H9 (cell line): Measurements from ENCODE around the gene CA9. TPM values are rescaled to one million over a fixed set of nuclear protein-coding genes. Genes with fewer than 3 reads are reported as not detected.

ENCODE experiments used
- DNase-seq: peaks from one replicate; pipeline ENCODE4 v3.0.0-alpha.2; 2017
- H2AFZ ChIP-seq: one replicate; pipeline ENCODE4 v1.6.1; 2013; ENCODE audit warnings: mild to moderate bottlenecking, low read length, control low read depth, moderate library complexity
- H2AK5ac ChIP-seq: 2 replicates; pipeline ENCODE4 v1.6.1; 2013; ENCODE audit warnings: low read length, control low read depth, mixed read lengths; ENCODE audit not compliant: insufficient read length
- H2BK120ac ChIP-seq: one replicate; pipeline ENCODE4 v1.6.1; 2013; ENCODE audit warnings: low read depth, mild to moderate bottlenecking, low read length, control low read depth, inconsistent platforms; ENCODE audit not compliant: poor library complexity, severe bottlenecking
- H2BK12ac ChIP-seq: 2 replicates; pipeline ENCODE4 v1.6.1; 2013; ENCODE audit warnings: low read length, control low read depth, mixed read lengths, low read depth; ENCODE audit not compliant: insufficient read length
- H2BK15ac ChIP-seq: 2 replicates; pipeline ENCODE4 v1.6.1; 2013; ENCODE audit warnings: low read depth, low read length, control low read depth
- H2BK20ac ChIP-seq: one replicate; pipeline ENCODE4 v1.6.1; 2013; ENCODE audit warnings: low read depth, mild to moderate bottlenecking, low read length, control low read depth, inconsistent platforms; ENCODE audit not compliant: poor library complexity, severe bottlenecking
- H2BK5ac ChIP-seq: 2 replicates; pipeline ENCODE4 v1.6.1; 2013; ENCODE audit warnings: low read length, control low read depth, mixed read lengths; ENCODE audit not compliant: insufficient read length
- H3K14ac ChIP-seq: 2 replicates; pipeline ENCODE4 v1.6.1; 2013; ENCODE audit warnings: low read length, control low read depth; ENCODE audit not compliant: insufficient read depth
- H3K18ac ChIP-seq: 2 replicates; pipeline ENCODE4 v1.6.1; 2013; ENCODE audit warnings: low read depth, mild to moderate bottlenecking, mixed read lengths, low read length, control low read depth; ENCODE audit not compliant: insufficient read length
- H3K23ac ChIP-seq: 2 replicates; pipeline ENCODE4 v1.6.1; 2013; ENCODE audit warnings: low read length, control low read depth, mixed read lengths, low read depth; ENCODE audit not compliant: insufficient read length
- H3K23me2 ChIP-seq: 2 replicates; pipeline ENCODE4 v1.6.1; 2013; ENCODE audit warnings: low read depth, mild to moderate bottlenecking, mixed read lengths, low read length, control low read depth; ENCODE audit not compliant: insufficient read length, poor library complexity, severe bottlenecking
- H3K27ac ChIP-seq: 2 replicates; pipeline ENCODE4 v1.5.1; 2013; ENCODE audit warnings: low read length, control low read depth, mixed read lengths, low read depth; ENCODE audit not compliant: insufficient read length
- H3K27me3 ChIP-seq: 2 replicates; pipeline ENCODE4 v1.6.1; 2013; ENCODE audit warnings: low read length, control low read depth, inconsistent platforms; ENCODE audit not compliant: insufficient read depth
- H3K4ac ChIP-seq: 2 replicates; pipeline ENCODE4 v1.6.1; 2013; ENCODE audit warnings: low read depth, mild to moderate bottlenecking, control low read depth, inconsistent platforms, low read length, moderate library complexity
- H3K4me1 ChIP-seq: 2 replicates; pipeline ENCODE4 v1.6.1; 2013; ENCODE audit warnings: low read length, control low read depth, inconsistent platforms; ENCODE audit not compliant: insufficient read depth
- H3K4me2 ChIP-seq: 2 replicates; pipeline ENCODE4 v1.6.1; 2013; ENCODE audit warnings: low read length, control low read depth, mixed read lengths; ENCODE audit not compliant: insufficient read length, insufficient read depth
- H3K56ac ChIP-seq: 2 replicates; pipeline ENCODE4 v1.6.1; 2013; ENCODE audit warnings: low read depth, mild to moderate bottlenecking, mixed read lengths, low read length, control low read depth; ENCODE audit not compliant: insufficient read length
- H3K79me1 ChIP-seq: 2 replicates; pipeline ENCODE4 v1.6.1; 2013; ENCODE audit warnings: low read depth, mild to moderate bottlenecking, moderate library complexity, low read length, control low read depth, inconsistent platforms; ENCODE audit not compliant: insufficient read depth, poor library complexity, severe bottlenecking
- H3K79me2 ChIP-seq: 2 replicates; pipeline ENCODE4 v1.6.1; 2013; ENCODE audit warnings: low read length, control low read depth, inconsistent platforms; ENCODE audit not compliant: insufficient read depth
- H3K9ac ChIP-seq: 2 replicates; pipeline ENCODE4 v1.6.1; 2013; ENCODE audit warnings: low read length, control low read depth, mixed read lengths; ENCODE audit not compliant: insufficient read length; ENCODE audit errors: extremely low read depth
- H3K9me3 ChIP-seq: one replicate; pipeline ENCODE4 v1.6.1; 2013; ENCODE audit warnings: low read depth, low read length, inconsistent platforms; ENCODE audit not compliant: control insufficient read depth
- H3T11ph ChIP-seq: one replicate; pipeline ENCODE4 v1.6.1; 2013; ENCODE audit warnings: mild to moderate bottlenecking, low read length, control low read depth, inconsistent platforms
- H4K20me1 ChIP-seq: one replicate; pipeline ENCODE4 v1.6.1; 2013; ENCODE audit not compliant: control insufficient read depth, insufficient read length, insufficient read depth
- H4K5ac ChIP-seq: 2 replicates; pipeline ENCODE4 v1.6.1; 2013; ENCODE audit warnings: low read depth, mild to moderate bottlenecking, mixed read lengths, low read length, control low read depth; ENCODE audit not compliant: insufficient read length
- H4K8ac ChIP-seq: replicated peaks from 2 replicates; pipeline ENCODE4 v1.6.1; 2013; ENCODE audit warnings: low read length, control low read depth, mixed read lengths, low read depth; ENCODE audit not compliant: insufficient read length
- H4K91ac ChIP-seq: 2 replicates; pipeline ENCODE4 v1.6.1; 2013; ENCODE audit warnings: low read depth, mild to moderate bottlenecking, moderate library complexity, mixed read lengths, low read length, control low read depth; ENCODE audit not compliant: insufficient read length
- H3K27ac Mint-ChIP-seq, 3 experiments: 2 replicates in 2 of 3; 3 replicates in 1 of 3; pipeline ENCODE4 v1.8.0; 2020 to 2021; ENCODE audit warnings: mixed read lengths in 3 of 3, mild to moderate bottlenecking in 1 of 3, moderate library complexity in 1 of 3
- H3K27me3 Mint-ChIP-seq: 2 replicates; pipeline ENCODE4 v1.8.0; 2021; ENCODE audit warnings: low read depth, mild to moderate bottlenecking, moderate library complexity, mixed read lengths
- H3K36me3 Mint-ChIP-seq, 3 experiments: 2 replicates in 2 of 3; 3 replicates in 1 of 3; pipeline ENCODE4 v1.8.0; 2020 to 2021; ENCODE audit warnings: low read depth in 3 of 3, mixed read lengths in 3 of 3; ENCODE audit not compliant: insufficient read depth in 1 of 3
- H3K4me1 Mint-ChIP-seq, 2 experiments: 2 replicates each; pipeline ENCODE4 v1.8.0; 2020; ENCODE audit warnings: mixed read lengths in 2 of 2
- H3K4me3 Mint-ChIP-seq, 2 experiments: 2 replicates in 1 of 2; 3 replicates in 1 of 2; pipeline ENCODE4 v1.8.0; 2020 to 2021; ENCODE audit warnings: mild to moderate bottlenecking in 2 of 2, mixed read lengths in 2 of 2, moderate library complexity in 1 of 2
- H3K9me3 Mint-ChIP-seq, 2 experiments: 2 replicates in 1 of 2; 3 replicates in 1 of 2; pipeline ENCODE4 v1.8.0; 2020; ENCODE audit warnings: mild to moderate bottlenecking in 2 of 2, mixed read lengths in 2 of 2, moderate library complexity in 1 of 2
- CTCF ChIP-seq: fragments of 200-600 bp; sonication (generic); conservative IDR thresholded peaks from 3 replicates; pipeline ENCODE4 v1.8.0; 2021; ENCODE audit warnings: antibody characterized with exemption, mild to moderate bottlenecking
- WGBS: extraction: QIAGEN DNeasy Blood & Tissue Kit; methylation state at CpG from one replicate; pipeline ENCODE4 v1.1.7; 2013; ENCODE audit warnings: missing lambda C conversion rate, low lambda C conversion rate, mixed read lengths; ENCODE audit not compliant: insufficient read length; ENCODE audit errors: extremely low coverage; 5-methylcytosine and 5-hydroxymethylcytosine counted together
- total RNA-seq: library from RNA; stranded (reverse); gene quantifications from 2 replicates; pipeline ENCODE4 v1.2.1, GENCODE V29; 2021

Gene CA9
- total RNA-seq, 1 experiment from 2014 or later: 0.94 TPM

- no peaks in the 10 kb centered on the region; the same call in 1 of the 2 replicates for H3K79me2 ChIP-seq
- no peak overlapping the region for H2BK20ac ChIP-seq
- H3K36me3 Mint-ChIP-seq: peaks cover 32 to 56% (median 51%) of the 10 kb centered on the region in 3 experiments
Measured at GRCh38 chr9:35687972-35688557, 14.3 kb downstream of the CA9 start.

More at GRCh38 chr9:35687972-35688557, 14.3 kb downstream of the CA9 start:
- Histone ChIP-seq H3K4me1 (peaks cover 3% of the 10 kb centered on the region), H3K23ac (no peak overlapping the region), H3K4ac (no peak overlapping the region), H3K56ac (no peak overlapping the region), H3T11ph (no peak overlapping the region), H2BK12ac (no peak overlapping the region), H4K91ac (no peak overlapping the region), H2BK120ac (no peak overlapping the region), H3K4me2 (peak overlapping the region; percentile 67), H2AK5ac (no peak overlapping the region), H3K23me2 (peaks cover 6% of the 10 kb centered on the region), H3K27me3 (no peaks in the 10 kb centered on the region), H3K79me1 (no peaks in the 10 kb centered on the region), H3K14ac (no peak overlapping the region), H2BK15ac (no peak overlapping the region), H4K5ac (no peak overlapping the region), H3K9ac (no peak overlapping the region), H2BK5ac (no peak overlapping the region), H3K27ac (no peak overlapping the region), H3K9me3 (no peaks in the 10 kb centered on the region), H4K8ac (no peak overlapping the region), H4K20me1 (no peaks in the 10 kb centered on the region), H2AFZ (no peak overlapping the region), H3K18ac (no peak overlapping the region)
- H3K27me3 Mint-ChIP-seq: no peaks in the 10 kb centered on the region; the same call in 1 of the 2 replicates
- TF ChIP-seq CTCF: no peak
- peak overlapping the region; percentile 84 to 93; a peak in 4 of 5 replicates for H3K4me3 Mint-ChIP-seq
- peaks cover 27 to 30% of the 10 kb centered on the region in 2 experiments for H3K4me1 Mint-ChIP-seq
- no peak overlapping the region for H3K27ac Mint-ChIP-seq
- H3K9me3 Mint-ChIP-seq: peaks cover 0 to 2% of the 10 kb centered on the region in 2 experiments; a peak in 2 of 5 replicates
- DNase-seq: no peak
- no CpG with 5 or more reads among the region's 2 CpGs for WGBS
